SK-N-SH treated with all-trans-retinoic acid at 6 μM for 48 hours (cell line): ENCODE measurements around the gene SPP1.
A peak's percentile ranks its signal among the peaks of the same experiment; 100 is the strongest.

Experiments used
- ATAC-seq: fragments of 200-7000 bp; cut with Tn5 transposase; 3 replicates; pipeline ENCODE4 v1.9.1; 2020; ENCODE audit warnings: mild to moderate bottlenecking, moderate library complexity
- ARNTL ChIP-seq: fragments of 450-650 bp; formaldehyde crosslinking; IDR thresholded peaks from 2 replicates; pipeline ENCODE4 v1.5.0; 2020; ENCODE audit warnings: low read depth, mild to moderate bottlenecking, moderate library complexity, borderline replicate concordance
- BACH2 ChIP-seq: fragments of 250-450 bp; sonication (Bioruptor Pico); IDR thresholded peaks from 2 replicates; pipeline ENCODE4 v1.9.0; 2021; ENCODE audit warnings: mild to moderate bottlenecking, borderline replicate concordance
- CSDC2 ChIP-seq: fragments of 250-450 bp; sonication (Bioruptor Pico); IDR thresholded peaks from 2 replicates; pipeline ENCODE4 v1.5.0; 2020; ENCODE audit warnings: mild to moderate bottlenecking, moderate library complexity
- ESRRG ChIP-seq: fragments of 250-450 bp; sonication (Bioruptor Pico); IDR thresholded peaks from 2 replicates; pipeline ENCODE4 v1.6.1; 2021; ENCODE audit warnings: mild to moderate bottlenecking
- GLIS3 ChIP-seq: fragments of 250-450 bp; sonication (Bioruptor Pico); IDR thresholded peaks from 2 replicates; pipeline ENCODE4 v1.5.0; 2020; ENCODE audit warnings: mild to moderate bottlenecking, moderate library complexity
- OSR1 ChIP-seq: fragments of 250-450 bp; sonication (Bioruptor Pico); IDR thresholded peaks from 2 replicates; pipeline ENCODE4 v1.8.0; 2022; ENCODE audit warnings: moderate library complexity, mild to moderate bottlenecking, inconsistent platforms
- PPARA ChIP-seq: fragments of 250-450 bp; sonication (Bioruptor Pico); IDR thresholded peaks from 2 replicates; pipeline ENCODE4 v1.5.0; 2020; ENCODE audit warnings: mild to moderate bottlenecking, borderline replicate concordance
- RARB ChIP-seq: fragments of 250-450 bp; sonication (Bioruptor Pico); IDR thresholded peaks from 2 replicates; pipeline ENCODE4 v1.8.0; 2021; ENCODE audit warnings: mild to moderate bottlenecking, moderate library complexity
- SNAI2 ChIP-seq: fragments of 250-450 bp; sonication (Bioruptor Pico); IDR thresholded peaks from 2 replicates; pipeline ENCODE4 v1.5.0; 2020; ENCODE audit warnings: mild to moderate bottlenecking, moderate library complexity
- TCF4 ChIP-seq: fragments of 250-450 bp; sonication (Bioruptor Pico); IDR thresholded peaks from 2 replicates; pipeline ENCODE4 v1.8.0; 2021; ENCODE audit warnings: mild to moderate bottlenecking, moderate library complexity, borderline replicate concordance
- TOX ChIP-seq: fragments of 250-450 bp; sonication (Bioruptor Pico); IDR thresholded peaks from 2 replicates; pipeline ENCODE4 v1.8.0; 2021; ENCODE audit warnings: mild to moderate bottlenecking, moderate library complexity, borderline replicate concordance
- ZC3H10 ChIP-seq: fragments of 250-450 bp; sonication (Bioruptor Pico); IDR thresholded peaks from 2 replicates; pipeline ENCODE4 v1.5.1; 2021; ENCODE audit warnings: mild to moderate bottlenecking, moderate library complexity
- ZFP3 ChIP-seq: fragments of 250-450 bp; sonication (Bioruptor Pico); IDR thresholded peaks from 2 replicates; pipeline ENCODE4 v1.5.0; 2020; ENCODE audit warnings: mild to moderate bottlenecking, moderate library complexity
- ZFP30 ChIP-seq: fragments of 450-650 bp; formaldehyde crosslinking; IDR thresholded peaks from 2 replicates; pipeline ENCODE4 v1.5.0; 2022; ENCODE audit warnings: mild to moderate bottlenecking, moderate library complexity
- ZNF565 ChIP-seq: fragments of 450-650 bp; formaldehyde crosslinking; conservative IDR thresholded peaks from 2 replicates; pipeline ENCODE4 v1.5.0; 2020; ENCODE audit warnings: low read depth, mild to moderate bottlenecking, moderate library complexity
- ZNF70 ChIP-seq: fragments of 450-650 bp; formaldehyde crosslinking; IDR thresholded peaks from 2 replicates; pipeline ENCODE4 v1.5.0; 2020; ENCODE audit warnings: mild to moderate bottlenecking, moderate library complexity
- ZNF8 ChIP-seq: fragments of 450-650 bp; formaldehyde crosslinking; IDR thresholded peaks from 2 replicates; pipeline ENCODE4 v1.5.0; 2020; ENCODE audit warnings: mild to moderate bottlenecking, moderate library complexity
- TF ChIP-seq, protein P1 (sequence below): fragments of 250-450 bp; sonication (Bioruptor Pico); IDR thresholded peaks from 2 replicates; pipeline ENCODE4 v1.8.0; 2020; ENCODE audit warnings: mild to moderate bottlenecking, moderate library complexity, borderline replicate concordance
- TF ChIP-seq, protein P2 (sequence below): fragments of 250-450 bp; sonication (Bioruptor Pico); IDR thresholded peaks from 2 replicates; pipeline ENCODE4 v1.5.1; 2021; ENCODE audit warnings: mild to moderate bottlenecking, moderate library complexity
- TF ChIP-seq, protein P3 (sequence below): fragments of 250-450 bp; sonication (Bioruptor Pico); IDR thresholded peaks from 2 replicates; pipeline ENCODE4 v1.5.0; 2020; ENCODE audit warnings: mild to moderate bottlenecking, moderate library complexity
- TF ChIP-seq, protein P4 (sequence below): fragments of 250-450 bp; sonication (Bioruptor Pico); IDR thresholded peaks from 2 replicates; pipeline ENCODE4 v1.8.0; 2021; ENCODE audit warnings: low read depth, mild to moderate bottlenecking, moderate library complexity, borderline replicate concordance

SPP1 gene

DNA sequence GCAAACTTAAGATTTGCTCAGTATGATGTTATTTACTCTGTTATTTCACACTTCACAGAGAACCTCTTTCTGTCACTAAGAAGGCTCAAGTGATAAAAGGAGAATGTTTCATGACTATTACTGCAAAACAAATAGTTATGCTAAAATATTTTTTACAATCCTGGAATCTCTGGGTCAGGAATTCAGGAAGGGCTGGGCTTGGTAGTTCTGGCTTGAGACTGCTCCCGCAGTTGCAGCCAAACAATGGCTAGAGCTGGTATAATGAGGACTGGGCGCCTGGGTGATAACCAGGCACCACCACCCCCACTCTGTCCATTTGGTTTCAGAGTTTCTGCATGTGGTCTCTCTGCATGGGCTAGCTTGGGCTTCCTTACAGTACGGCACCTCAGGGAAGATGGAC lies 28.7 kb upstream of the SPP1 start (continued):
- TF ChIP-seq, protein P1, sequence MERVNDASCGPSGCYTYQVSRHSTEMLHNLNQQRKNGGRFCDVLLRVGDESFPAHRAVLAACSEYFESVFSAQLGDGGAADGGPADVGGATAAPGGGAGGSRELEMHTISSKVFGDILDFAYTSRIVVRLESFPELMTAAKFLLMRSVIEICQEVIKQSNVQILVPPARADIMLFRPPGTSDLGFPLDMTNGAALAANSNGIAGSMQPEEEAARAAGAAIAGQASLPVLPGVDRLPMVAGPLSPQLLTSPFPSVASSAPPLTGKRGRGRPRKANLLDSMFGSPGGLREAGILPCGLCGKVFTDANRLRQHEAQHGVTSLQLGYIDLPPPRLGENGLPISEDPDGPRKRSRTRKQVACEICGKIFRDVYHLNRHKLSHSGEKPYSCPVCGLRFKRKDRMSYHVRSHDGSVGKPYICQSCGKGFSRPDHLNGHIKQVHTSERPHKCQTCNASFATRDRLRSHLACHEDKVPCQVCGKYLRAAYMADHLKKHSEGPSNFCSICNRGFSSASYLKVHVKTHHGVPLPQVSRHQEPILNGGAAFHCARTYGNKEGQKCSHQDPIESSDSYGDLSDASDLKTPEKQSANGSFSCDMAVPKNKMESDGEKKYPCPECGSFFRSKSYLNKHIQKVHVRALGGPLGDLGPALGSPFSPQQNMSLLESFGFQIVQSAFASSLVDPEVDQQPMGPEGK (CRISPR knock-in tag), result no peak
- no peak for TF ChIP-seq ARNTL (CRISPR knock-in tag)
- no peak for TF ChIP-seq TOX (CRISPR knock-in tag)
- no peak for TF ChIP-seq ZNF565 (CRISPR knock-in tag)
- TF ChIP-seq OSR1 (CRISPR knock-in tag), result no peak
- TF ChIP-seq ZNF8 (CRISPR knock-in tag), result no peak

DNA sequence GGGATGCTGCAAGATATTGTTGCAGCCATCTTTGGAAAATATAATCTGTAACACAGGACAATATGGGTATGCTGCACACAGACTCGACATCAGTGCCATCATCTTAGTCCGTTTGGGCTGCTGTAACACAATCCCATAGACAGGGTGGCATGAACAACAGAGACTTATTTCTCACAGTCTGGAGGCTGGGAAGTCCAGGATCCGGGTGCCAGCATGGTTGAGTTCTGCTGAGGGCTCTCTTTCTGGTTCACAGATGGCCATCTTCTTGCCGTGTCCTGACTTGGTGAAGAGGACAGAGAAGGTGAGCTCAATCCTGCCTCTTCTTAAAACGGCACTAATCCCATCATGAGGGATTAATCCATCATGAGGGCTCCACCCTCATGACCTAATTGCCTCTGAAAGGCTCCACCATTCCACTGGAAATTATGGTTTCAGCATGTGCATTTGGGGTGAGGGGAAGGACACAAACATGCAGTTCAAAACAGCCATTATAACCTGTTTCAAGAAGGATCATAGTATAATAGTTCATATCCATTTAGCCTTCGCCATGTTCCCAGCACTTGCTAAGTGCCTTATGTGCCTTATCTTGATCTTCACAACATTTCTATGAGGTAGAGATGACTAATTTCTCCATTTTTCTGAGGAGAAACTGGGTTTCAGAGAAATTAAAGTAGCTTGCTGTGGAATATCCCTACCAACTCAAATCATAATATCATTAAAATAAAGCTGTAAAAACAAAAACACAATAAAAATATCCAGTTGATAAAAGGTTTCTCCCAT lies 27.9 kb upstream of the SPP1 start:
- TF ChIP-seq, protein P2, sequence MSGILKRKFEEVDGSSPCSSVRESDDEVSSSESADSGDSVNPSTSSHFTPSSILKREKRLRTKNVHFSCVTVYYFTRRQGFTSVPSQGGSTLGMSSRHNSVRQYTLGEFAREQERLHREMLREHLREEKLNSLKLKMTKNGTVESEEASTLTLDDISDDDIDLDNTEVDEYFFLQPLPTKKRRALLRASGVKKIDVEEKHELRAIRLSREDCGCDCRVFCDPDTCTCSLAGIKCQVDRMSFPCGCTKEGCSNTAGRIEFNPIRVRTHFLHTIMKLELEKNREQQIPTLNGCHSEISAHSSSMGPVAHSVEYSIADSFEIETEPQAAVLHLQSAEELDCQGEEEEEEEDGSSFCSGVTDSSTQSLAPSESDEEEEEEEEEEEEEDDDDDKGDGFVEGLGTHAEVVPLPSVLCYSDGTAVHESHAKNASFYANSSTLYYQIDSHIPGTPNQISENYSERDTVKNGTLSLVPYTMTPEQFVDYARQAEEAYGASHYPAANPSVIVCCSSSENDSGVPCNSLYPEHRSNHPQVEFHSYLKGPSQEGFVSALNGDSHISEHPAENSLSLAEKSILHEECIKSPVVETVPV (CRISPR knock-in tag), result no peak
- TF ChIP-seq ZC3H10 (no peak), CSDC2 (no peak), ARNTL (CRISPR knock-in tag) (no peak), SNAI2 (CRISPR knock-in tag) (no peak), ESRRG (CRISPR knock-in tag) (no peak), BACH2 (CRISPR knock-in tag) (no peak), TOX (CRISPR knock-in tag) (no peak), PPARA (CRISPR knock-in tag) (no peak), ZFP3 (no peak), ZFP30 (CRISPR knock-in tag) (no peak), ZNF70 (CRISPR knock-in tag) (no peak), RARB (CRISPR knock-in tag) (no peak), OSR1 (CRISPR knock-in tag) (no peak), TCF4 (no peak)
- ATAC-seq, result no peak

DNA sequence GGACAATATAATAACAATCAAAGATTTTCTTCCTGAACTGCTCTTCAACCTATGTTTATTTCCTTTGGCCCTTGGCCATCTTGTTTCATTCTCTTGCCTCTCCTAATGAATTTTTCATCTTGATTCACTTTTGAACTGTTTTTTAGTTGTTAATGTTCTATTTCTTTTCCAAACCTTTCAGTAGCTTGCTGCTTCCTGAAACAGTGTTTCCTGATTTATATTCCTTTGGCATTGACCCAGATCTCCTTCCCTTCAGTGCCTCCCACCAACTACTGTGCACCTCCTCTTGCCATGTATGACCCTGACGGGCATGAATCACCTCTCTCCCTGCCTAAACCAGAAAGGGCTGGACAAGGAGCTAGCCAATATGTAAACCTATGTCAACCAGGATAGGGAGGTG lies 25.6 kb upstream of the SPP1 start:
- peak; percentile 49 for ATAC-seq

More for the DNA sequence above, 25.6 kb upstream of the SPP1 start:
- TF ChIP-seq TOX (CRISPR knock-in tag) (no peak), ZFP30 (CRISPR knock-in tag) (no peak), PPARA (CRISPR knock-in tag) (no peak), GLIS3 (no peak), ZFP3 (no peak), SNAI2 (CRISPR knock-in tag) (no peak), ARNTL (CRISPR knock-in tag) (no peak), TCF4 (no peak), ZNF8 (CRISPR knock-in tag) (no peak), CSDC2 (no peak), ZC3H10 (no peak), ZNF70 (CRISPR knock-in tag) (no peak)
- TF ChIP-seq, protein P3, sequence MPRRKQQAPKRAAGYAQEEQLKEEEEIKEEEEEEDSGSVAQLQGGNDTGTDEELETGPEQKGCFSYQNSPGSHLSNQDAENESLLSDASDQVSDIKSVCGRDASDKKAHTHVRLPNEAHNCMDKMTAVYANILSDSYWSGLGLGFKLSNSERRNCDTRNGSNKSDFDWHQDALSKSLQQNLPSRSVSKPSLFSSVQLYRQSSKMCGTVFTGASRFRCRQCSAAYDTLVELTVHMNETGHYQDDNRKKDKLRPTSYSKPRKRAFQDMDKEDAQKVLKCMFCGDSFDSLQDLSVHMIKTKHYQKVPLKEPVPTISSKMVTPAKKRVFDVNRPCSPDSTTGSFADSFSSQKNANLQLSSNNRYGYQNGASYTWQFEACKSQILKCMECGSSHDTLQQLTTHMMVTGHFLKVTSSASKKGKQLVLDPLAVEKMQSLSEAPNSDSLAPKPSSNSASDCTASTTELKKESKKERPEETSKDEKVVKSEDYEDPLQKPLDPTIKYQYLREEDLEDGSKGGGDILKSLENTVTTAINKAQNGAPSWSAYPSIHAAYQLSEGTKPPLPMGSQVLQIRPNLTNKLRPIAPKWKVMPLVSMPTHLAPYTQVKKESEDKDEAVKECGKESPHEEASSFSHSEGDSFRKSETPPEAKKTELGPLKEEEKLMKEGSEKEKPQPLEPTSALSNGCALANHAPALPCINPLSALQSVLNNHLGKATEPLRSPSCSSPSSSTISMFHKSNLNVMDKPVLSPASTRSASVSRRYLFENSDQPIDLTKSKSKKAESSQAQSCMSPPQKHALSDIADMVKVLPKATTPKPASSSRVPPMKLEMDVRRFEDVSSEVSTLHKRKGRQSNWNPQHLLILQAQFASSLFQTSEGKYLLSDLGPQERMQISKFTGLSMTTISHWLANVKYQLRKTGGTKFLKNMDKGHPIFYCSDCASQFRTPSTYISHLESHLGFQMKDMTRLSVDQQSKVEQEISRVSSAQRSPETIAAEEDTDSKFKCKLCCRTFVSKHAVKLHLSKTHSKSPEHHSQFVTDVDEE (CRISPR knock-in tag), result no peak
- TF ChIP-seq, protein P4, sequence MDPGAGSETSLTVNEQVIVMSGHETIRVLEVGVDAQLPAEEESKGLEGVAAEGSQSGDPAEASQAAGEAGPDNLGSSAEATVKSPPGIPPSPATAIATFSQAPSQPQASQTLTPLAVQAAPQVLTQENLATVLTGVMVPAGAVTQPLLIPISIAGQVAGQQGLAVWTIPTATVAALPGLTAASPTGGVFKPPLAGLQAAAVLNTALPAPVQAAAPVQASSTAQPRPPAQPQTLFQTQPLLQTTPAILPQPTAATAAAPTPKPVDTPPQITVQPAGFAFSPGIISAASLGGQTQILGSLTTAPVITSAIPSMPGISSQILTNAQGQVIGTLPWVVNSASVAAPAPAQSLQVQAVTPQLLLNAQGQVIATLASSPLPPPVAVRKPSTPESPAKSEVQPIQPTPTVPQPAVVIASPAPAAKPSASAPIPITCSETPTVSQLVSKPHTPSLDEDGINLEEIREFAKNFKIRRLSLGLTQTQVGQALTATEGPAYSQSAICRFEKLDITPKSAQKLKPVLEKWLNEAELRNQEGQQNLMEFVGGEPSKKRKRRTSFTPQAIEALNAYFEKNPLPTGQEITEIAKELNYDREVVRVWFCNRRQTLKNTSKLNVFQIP (CRISPR knock-in tag), result no peak
